Stomach (tissue), 9 donors: ENCODE measurements around the gene PLS1. TPM values are rescaled to one million over a fixed set of nuclear protein-coding genes. Genes with fewer than 3 reads are reported as not detected.
"Not testable (repeated sequence)": the region's sequence is repeated elsewhere in the genome, so short reads cannot be mapped to it uniquely, and the experiment has no call there.

Experiments
- DNase-seq, 2 donors: peaks; one replicate each; pipeline versions ENCODE4 v3.0.0 to v3.0.0-alpha.2; 2013 to 2019
- H3K27ac ChIP-seq, 5 donors: fragments of 200-600 bp in 4 of 5; sonication (generic) in 4 of 5; one replicate each; pipeline ENCODE4 v1.5.1; 2013 to 2019; ENCODE audit warnings: mild to moderate bottlenecking in 1 of 5, moderate library complexity in 1 of 5
- H3K27me3 ChIP-seq, 3 donors: fragments of 200-600 bp; sonication (generic); one replicate each; pipeline ENCODE4 v1.5.1; 2017 to 2019; ENCODE audit warnings: mixed run types in 1 of 3
- H3K36me3 ChIP-seq, 4 donors: fragments of 200-600 bp; sonication (generic); 1 replicate in 3 of 4; 2 replicates in 1 of 4; pipeline ENCODE4 v1.5.1; 2016 to 2019
- H3K4me1 ChIP-seq, 4 donors: fragments of 200-600 bp; sonication (generic); one replicate each; pipeline ENCODE4 v1.5.1; 2016 to 2019
- H3K4me3 ChIP-seq, 4 donors: fragments of 200-600 bp; sonication (generic) in 3 of 4; one replicate each; pipeline ENCODE4 v1.5.1; 2016 to 2019; ENCODE audit warnings: mild to moderate bottlenecking in 1 of 4
- H3K9me3 ChIP-seq, 4 donors: fragments of 200-600 bp; sonication (generic); one replicate each; pipeline ENCODE4 v1.5.1; 2016 to 2019
- CTCF ChIP-seq, 7 experiments: fragments of 450-650 bp in 4 of 7; fragments of 200-600 bp in 3 of 7; sonication (generic) in 3 of 7; IDR thresholded peaks; one replicate each; pipeline ENCODE4 v1.5.1; 2016 to 2019; ENCODE audit warnings: antibody characterized with exemption in 7 of 7, control low read depth in 2 of 7, mild to moderate bottlenecking in 1 of 7
- EP300 ChIP-seq: sonication (generic); formaldehyde crosslinking; IDR thresholded peaks from one replicate; pipeline ENCODE4 v1.6.1; 2017; ENCODE audit warnings: antibody characterized with exemption
- POLR2A ChIP-seq, 4 donors: fragments of 450-650 bp; IDR thresholded peaks; one replicate each; pipeline ENCODE4 v1.6.1; 2016; ENCODE audit warnings: antibody characterized with exemption in 4 of 4, control low read depth in 2 of 4, mild to moderate bottlenecking in 1 of 4, moderate library complexity in 1 of 4
- POLR2AphosphoS5 ChIP-seq, 3 donors: sonication (generic); formaldehyde crosslinking; IDR thresholded peaks; one replicate each; pipeline ENCODE4 v1.6.1; 2016; ENCODE audit warnings: antibody characterized with exemption in 3 of 3
- WGBS, 5 donors: extraction: QIAGEN DNeasy Blood & Tissue Kit in 3 of 5; methylation state at CpG; one replicate each; pipeline versions ENCODE4 v1.1.5 to v1.1.7; 2013 to 2018; 5-methylcytosine and 5-hydroxymethylcytosine counted together
- intact Hi-C: fragments of 100-400 bp; cut with DNase I; formaldehyde crosslinking; loops from one replicate; pipeline ENCODE4 v1.15.1; 2023; ENCODE audit warnings: low total_unique reads
- polyA plus RNA-seq, 3 donors: library from polyadenylated mRNA; stranded (reverse); fragments of 200-250 nt; gene quantifications; one replicate each; pipeline ENCODE4 v1.2.3, GENCODE V29; 2013
- total RNA-seq, 5 donors: library from RNA; depleted of rRNA; stranded (reverse); fragments of >200 nt; gene quantifications; one replicate each; pipeline versions ENCODE4 v1.1.0 to v1.2.3, GENCODE V29; 2014 to 2016
- donor health status: healthy with polysubstance abuse.
- donor health status: Bipolar disorder and iron deficiency.
- donor health status: healthy.

Gene PLS1
- total and polyA plus RNA-seq, 8 donors: 5.2 to 79.1 (median 19.3) TPM

GRCh38 chr3:142601713-142602112 lies 5.5 kb downstream of the PLS1 start:
- Histone ChIP-seq H3K27ac (no peak overlapping the region), H3K4me1 (peaks cover 0 to 20% (median 8%) of the 10 kb centered on the region in 4 donors), H3K36me3 (no peaks in the 10 kb centered on the region), H3K27me3 (no peaks in the 10 kb centered on the region), H3K9me3 (no peaks in the 10 kb centered on the region), H3K4me3 (no peak overlapping the region)
- 48 to 83% (median 69%) methylated on average over 4 of the region's 4 CpGs for WGBS, 5 donors
- DNase-seq: no peak
- no peak for TF ChIP-seq POLR2A (IDR thresholded peaks at IDR 0.05)
- no peak for TF ChIP-seq POLR2AphosphoS5 (IDR thresholded peaks at IDR 0.05)
- no peak for TF ChIP-seq CTCF (IDR thresholded peaks at IDR 0.05)
- TF ChIP-seq EP300: no peak
- intact Hi-C loops: no loop called here

GRCh38 chr3:142602619-142603385 lies 6.6 kb downstream of the PLS1 start:
- H3K4me1 ChIP-seq: peaks cover 0 to 11% (median under 1%) of the 10 kb centered on the region in 4 donors
- no peak overlapping the region for H3K4me3 ChIP-seq
- H3K36me3 ChIP-seq: no peaks in the 10 kb centered on the region
- TF ChIP-seq POLR2AphosphoS5 (IDR thresholded peaks at IDR 0.05): no peak
- TF ChIP-seq CTCF (IDR thresholded peaks at IDR 0.05): no peak
- TF ChIP-seq POLR2A (IDR thresholded peaks at IDR 0.05): no peak
- no peak for TF ChIP-seq EP300
- H3K27ac ChIP-seq: no peak overlapping the region
- H3K9me3 ChIP-seq: no peaks in the 10 kb centered on the region
- no peaks in the 10 kb centered on the region for H3K27me3 ChIP-seq
- intact Hi-C loops: no loop called here
- 85 to 95% (median 92%) methylated on average over 13 of the region's 13 CpGs for WGBS, 5 donors
- no peak for DNase-seq

- H3K4me3 ChIP-seq, H3K4me1 ChIP-seq, H3K9me3 ChIP-seq, DNase-seq, intact Hi-C loops, H3K27me3 ChIP-seq, H3K27ac ChIP-seq, H3K36me3 ChIP-seq: not testable (repeated sequence)
- 82 to 97% (median 92%) methylated on average over 7 of the region's 7 CpGs for WGBS, 5 donors
These were observed 7.2 kb downstream of the PLS1 start for GRCh38 chr3:142603386-142603705.

GRCh38 chr3:142604940-142605339 lies 8.7 kb downstream of the PLS1 start:
- Histone ChIP-seq H3K4me3 (no peak overlapping the region), H3K4me1 (no peaks in the 10 kb centered on the region), H3K27ac (no peak overlapping the region), H3K9me3 (no peaks in the 10 kb centered on the region), H3K36me3 (no peaks in the 10 kb centered on the region), H3K27me3 (no peaks in the 10 kb centered on the region)
- TF ChIP-seq POLR2AphosphoS5 (IDR thresholded peaks at IDR 0.05) (no peak), POLR2A (IDR thresholded peaks at IDR 0.05) (no peak), CTCF (IDR thresholded peaks at IDR 0.05) (no peak), EP300 (no peak)
- DNase-seq: no peak
- intact Hi-C loops: no loop called here

GRCh38 chr3:142608631-142609030 lies 12.4 kb downstream of the PLS1 start:
- H3K4me1 ChIP-seq: peaks cover 0 to 6% (median 0%) of the 10 kb centered on the region in 4 donors

More at GRCh38 chr3:142608631-142609030, 12.4 kb downstream of the PLS1 start:
- WGBS, 5 donors: 58 to 88% (median 67%) methylated on average over 1 of the region's 1 CpG
- intact Hi-C loops: no loop called here
- DNase-seq: no peak
- H3K36me3 ChIP-seq: no peaks in the 10 kb centered on the region
- no peak overlapping the region for H3K27ac ChIP-seq
- H3K9me3 ChIP-seq: no peaks in the 10 kb centered on the region
- H3K4me3 ChIP-seq: no peak overlapping the region
- no peak for TF ChIP-seq EP300
- TF ChIP-seq CTCF (IDR thresholded peaks at IDR 0.05): no peak
- no peak for TF ChIP-seq POLR2A (IDR thresholded peaks at IDR 0.05)
- TF ChIP-seq POLR2AphosphoS5 (IDR thresholded peaks at IDR 0.05): no peak
- H3K27me3 ChIP-seq: no peaks in the 10 kb centered on the region
